ENCODE measurements around the gene GNB1L. TPM values are rescaled to one million over a fixed set of nuclear protein-coding genes. Genes with fewer than 3 reads are reported as not detected.

GNB1L gene
- total RNA-seq, 4 donors from 2014 or later = 4.3 to 7.6 (median 6.1) TPM

DNA sequence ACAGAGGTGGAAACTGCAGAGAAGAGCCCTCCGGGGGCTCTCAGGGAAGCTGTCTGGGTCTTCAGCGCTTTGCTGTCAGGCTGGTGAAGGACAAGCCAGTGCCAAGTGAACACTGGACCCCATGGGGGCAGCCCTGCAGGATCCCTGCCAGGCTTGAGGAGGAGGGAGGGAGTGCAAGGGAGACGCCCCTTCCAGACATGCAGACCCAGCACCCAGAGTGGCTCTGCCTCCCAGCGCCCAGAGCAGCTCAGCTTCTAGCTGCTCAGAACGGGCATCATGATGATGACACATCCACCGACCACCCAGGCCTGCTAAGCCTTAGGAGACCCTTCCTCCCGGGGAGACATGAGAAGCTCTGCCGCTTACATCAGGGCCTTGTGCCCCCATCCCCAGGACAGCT, 54.4 kb downstream of the GNB1L start:
- ATAC-seq (ENCODE audit: low FRiP score) (no peak), DNase-seq (ENCODE audit: low spot score) (no peak)

DNA sequence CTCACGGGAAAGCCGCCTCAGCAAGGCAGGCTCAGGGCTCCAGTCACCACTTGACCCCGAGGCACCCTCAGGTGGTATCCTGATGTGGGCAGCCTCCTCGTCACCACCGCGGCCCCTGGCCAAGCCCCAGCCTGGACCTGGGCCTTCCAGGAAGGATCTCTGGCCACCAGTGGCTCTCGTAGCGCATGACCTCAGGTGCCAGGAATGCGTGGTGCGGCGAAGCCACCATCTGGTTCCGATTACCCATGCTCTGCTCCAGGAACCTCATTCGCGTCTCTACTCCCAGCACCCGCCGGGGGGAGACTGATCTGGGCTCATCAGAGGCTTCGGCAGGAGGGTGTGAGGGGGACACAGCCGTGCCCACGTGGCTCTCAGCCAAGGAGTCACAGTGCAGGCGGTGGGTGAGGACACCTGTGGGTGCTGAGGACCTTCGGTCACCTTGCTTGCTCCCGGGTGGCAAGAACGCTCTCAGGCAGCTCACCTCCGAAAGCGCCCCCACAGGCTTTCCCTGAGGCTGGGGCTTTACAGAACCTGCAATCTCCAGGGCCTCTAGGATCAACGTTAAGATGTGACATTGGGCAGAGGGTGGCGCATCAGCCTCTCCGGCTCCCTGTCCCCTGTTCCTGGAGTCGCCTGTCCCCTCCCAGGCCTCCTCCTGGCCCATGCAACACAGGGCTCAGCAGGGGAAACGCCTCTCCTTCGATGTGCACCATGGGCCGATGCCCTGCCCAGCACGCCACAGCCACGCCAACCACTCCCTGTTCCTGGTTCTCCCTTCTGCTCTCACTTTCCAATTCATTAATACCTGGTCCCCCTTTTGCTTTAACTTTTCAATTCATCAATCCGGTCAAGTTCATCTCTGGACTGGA, 55.1 kb downstream of the GNB1L start:
- TF ChIP-seq, protein P1, sequence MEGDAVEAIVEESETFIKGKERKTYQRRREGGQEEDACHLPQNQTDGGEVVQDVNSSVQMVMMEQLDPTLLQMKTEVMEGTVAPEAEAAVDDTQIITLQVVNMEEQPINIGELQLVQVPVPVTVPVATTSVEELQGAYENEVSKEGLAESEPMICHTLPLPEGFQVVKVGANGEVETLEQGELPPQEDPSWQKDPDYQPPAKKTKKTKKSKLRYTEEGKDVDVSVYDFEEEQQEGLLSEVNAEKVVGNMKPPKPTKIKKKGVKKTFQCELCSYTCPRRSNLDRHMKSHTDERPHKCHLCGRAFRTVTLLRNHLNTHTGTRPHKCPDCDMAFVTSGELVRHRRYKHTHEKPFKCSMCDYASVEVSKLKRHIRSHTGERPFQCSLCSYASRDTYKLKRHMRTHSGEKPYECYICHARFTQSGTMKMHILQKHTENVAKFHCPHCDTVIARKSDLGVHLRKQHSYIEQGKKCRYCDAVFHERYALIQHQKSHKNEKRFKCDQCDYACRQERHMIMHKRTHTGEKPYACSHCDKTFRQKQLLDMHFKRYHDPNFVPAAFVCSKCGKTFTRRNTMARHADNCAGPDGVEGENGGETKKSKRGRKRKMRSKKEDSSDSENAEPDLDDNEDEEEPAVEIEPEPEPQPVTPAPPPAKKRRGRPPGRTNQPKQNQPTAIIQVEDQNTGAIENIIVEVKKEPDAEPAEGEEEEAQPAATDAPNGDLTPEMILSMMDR (IDR thresholded peaks at IDR 0.05) = no peak
- no peak for DNase-seq (ENCODE audit: low spot score)
- no peak for ATAC-seq (ENCODE audit: low FRiP score)

More for the DNA sequence above, 54.4 kb downstream of the GNB1L start:
- TF ChIP-seq, protein P1 (IDR thresholded peaks at IDR 0.05) = no peak

DNA sequence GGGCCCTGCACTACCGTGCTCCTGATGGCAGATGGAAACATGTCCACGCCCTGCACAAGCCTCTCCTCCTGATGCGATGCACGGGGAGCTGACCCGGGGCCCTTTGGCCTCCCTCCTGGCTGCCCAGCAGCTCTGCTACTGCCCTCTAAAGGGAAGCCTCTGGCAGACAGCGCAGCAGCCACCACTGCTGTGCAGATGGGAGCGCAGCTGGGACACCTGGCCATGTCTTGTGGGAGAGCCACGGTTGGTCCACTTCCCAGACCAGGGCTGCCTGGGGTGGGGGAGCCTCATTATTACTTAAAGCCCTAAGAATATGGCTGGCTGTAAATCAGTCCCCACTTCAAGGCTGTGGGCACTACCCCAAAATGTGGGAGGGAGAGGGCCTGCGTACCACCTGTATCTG, 55.8 kb downstream of the GNB1L start:
- no peak for DNase-seq (ENCODE audit: low spot score)
- TF ChIP-seq, protein P1 (IDR thresholded peaks at IDR 0.05) = no peak
- no peak for ATAC-seq (ENCODE audit: low FRiP score)

DNA sequence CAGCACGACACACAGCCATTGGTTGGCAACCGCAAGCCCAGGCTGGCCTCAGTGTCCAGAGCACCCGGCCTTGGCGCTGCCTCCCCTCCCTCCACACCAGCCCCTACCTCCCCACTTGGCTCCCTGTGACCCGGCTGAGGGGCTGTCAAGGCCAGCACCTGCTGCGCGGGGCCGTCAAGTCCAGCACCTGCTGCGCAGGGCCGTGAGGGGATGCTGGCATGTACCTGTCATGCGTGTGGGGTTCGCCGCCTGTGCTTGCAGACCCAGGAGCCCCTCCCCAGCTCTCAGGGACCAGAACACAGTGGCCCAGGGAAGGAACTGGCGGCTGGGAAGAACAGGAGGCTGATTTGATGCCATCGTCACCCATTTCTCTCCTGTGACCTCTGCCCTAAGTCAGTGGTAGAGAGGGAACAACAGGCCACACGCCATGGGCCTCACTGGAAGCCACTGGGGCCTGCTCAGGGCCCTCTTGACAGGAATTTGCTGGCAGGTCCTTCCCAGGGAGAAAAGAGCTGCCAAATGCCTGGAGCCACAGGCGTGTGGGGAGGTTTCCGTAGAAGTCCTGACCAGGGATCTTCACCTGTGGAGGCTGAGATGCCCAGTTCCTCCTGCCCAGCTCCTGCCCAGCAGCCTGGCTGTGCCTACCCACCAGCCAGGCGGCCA, 56.5 kb downstream of the GNB1L start:
- DNase-seq (ENCODE audit: low spot score) (no peak), ATAC-seq (ENCODE audit: low FRiP score) (no peak)
- TF ChIP-seq, protein P1 (IDR thresholded peaks at IDR 0.05) = no peak

DNA sequence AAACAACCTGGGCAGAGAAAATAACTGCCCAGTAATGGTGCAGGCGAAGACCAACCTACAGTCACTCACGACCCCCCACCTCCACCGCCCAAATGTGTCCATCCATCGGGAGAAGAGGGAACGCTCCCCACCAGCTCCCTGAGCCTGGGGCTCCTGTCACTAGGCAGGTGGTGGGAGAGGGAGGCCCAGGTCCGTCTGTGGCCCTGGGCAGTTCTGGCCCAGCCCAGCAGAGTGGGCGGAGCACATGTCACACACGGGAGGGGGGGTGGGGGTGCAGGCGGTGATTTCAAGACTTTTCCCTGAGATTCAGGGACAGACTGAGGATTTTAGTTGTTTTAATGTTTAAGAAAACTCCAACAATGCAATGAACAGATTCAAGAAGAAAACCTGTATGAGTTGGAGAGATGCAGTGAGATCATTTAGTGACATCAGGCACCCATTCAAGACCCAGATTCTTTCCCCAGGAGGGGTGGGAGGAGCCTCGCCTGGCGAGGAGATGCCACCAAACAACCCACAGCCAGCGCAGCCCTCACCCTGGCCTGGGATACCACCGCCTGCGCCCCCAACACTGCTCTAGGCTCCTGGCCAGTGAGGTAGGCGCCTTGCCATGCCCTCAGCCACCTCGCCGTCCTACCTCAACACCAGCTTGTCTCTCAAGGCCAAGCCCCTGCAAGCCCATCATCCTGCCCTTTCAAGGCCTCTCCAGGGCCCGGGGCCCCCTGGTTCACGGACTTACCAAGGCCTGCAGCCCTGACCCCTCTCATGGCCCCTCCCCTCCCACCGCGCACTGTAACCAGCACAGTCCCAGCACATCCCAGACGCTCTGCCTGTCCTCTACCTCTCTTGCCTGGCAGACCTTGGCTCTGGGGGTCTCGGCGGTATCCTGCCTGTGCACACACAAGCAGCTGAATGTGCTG, 57.3 kb downstream of the GNB1L start:
- TF ChIP-seq, protein P1 (IDR thresholded peaks at IDR 0.05) = no peak
- no peak for DNase-seq (ENCODE audit: low spot score)

DNA sequence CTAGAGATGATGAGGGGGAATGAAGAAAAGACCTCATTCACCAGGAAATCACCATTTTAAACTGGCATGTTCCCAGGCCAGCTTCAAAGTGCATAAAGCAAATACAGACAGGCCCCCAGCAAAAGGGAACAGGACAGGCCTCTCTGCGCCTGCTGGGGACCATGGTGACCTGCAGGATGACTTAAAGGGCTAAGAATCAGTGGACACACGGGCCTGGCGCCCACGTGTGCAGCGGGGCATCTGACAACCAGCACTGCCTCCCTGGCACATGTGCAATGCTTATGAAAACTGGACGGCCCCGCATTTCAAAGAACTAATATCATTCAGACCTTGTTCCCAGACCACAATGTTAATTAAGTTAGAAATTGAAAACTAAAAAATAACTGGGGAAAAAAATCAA, 58.5 kb downstream of the GNB1L start:
- TF ChIP-seq, protein P1 (IDR thresholded peaks at IDR 0.05) = no peak
- DNase-seq (ENCODE audit: low spot score) (no peak), ATAC-seq (ENCODE audit: low FRiP score) (no peak)

More for the DNA sequence above, 57.3 kb downstream of the GNB1L start:
- ATAC-seq (ENCODE audit: low FRiP score) = no peak
